ENCODE measurements around the gene KHDRBS2. TPM values are rescaled to one million over a fixed set of nuclear protein-coding genes. Genes with fewer than 3 reads are reported as not detected.

KHDRBS2 gene
- total RNA-seq, 1 donor from 2014 or later, result 6.9 TPM

DNA sequence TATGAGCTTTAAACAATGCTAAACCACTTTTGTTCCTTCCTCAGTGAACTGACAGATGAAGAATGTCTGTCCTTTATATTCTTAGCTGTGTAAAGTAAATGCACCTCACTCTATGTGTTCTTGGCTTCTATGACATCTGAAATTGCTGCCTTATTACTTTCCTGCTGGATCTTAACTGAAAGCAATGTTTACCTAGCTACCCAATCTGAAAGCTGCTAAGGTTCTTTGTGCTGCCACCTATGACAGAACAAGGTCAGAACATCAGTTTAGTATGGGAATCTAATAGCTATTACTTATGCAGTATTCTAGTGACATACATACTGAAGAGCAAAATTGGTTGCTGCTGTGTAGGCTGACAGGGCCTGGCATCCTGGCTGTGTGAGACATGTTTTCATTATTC is 444.1 kb downstream of the KHDRBS2 start:
- H3K9me3 Mint-ChIP-seq, result no peaks in the 10 kb centered on the region
- ChIA-PET CTCF (interaction anchor here (1.1 kb wide), 1 partner anchor 33 kb away, joined by 3 read pairs; no protein-coding TSS in a partner anchor), POLR2A (no interaction called here)
- H3K27ac Mint-ChIP-seq, result no peak overlapping the region
- H3K27me3 Mint-ChIP-seq, result no peaks in the 10 kb centered on the region
- ATAC-seq (ENCODE audit: low read depth) (no peak), DNase-seq (no peak)
- H3K36me3 Mint-ChIP-seq (ENCODE audit: low read depth), result no peaks in the 10 kb centered on the region
- intact Hi-C loops (cut with micrococcal nuclease), result no loop called here
- TF ChIP-seq, protein P1, sequence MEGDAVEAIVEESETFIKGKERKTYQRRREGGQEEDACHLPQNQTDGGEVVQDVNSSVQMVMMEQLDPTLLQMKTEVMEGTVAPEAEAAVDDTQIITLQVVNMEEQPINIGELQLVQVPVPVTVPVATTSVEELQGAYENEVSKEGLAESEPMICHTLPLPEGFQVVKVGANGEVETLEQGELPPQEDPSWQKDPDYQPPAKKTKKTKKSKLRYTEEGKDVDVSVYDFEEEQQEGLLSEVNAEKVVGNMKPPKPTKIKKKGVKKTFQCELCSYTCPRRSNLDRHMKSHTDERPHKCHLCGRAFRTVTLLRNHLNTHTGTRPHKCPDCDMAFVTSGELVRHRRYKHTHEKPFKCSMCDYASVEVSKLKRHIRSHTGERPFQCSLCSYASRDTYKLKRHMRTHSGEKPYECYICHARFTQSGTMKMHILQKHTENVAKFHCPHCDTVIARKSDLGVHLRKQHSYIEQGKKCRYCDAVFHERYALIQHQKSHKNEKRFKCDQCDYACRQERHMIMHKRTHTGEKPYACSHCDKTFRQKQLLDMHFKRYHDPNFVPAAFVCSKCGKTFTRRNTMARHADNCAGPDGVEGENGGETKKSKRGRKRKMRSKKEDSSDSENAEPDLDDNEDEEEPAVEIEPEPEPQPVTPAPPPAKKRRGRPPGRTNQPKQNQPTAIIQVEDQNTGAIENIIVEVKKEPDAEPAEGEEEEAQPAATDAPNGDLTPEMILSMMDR (IDR thresholded peaks at IDR 0.05), result no peak
- H3K4me3 Mint-ChIP-seq, result no peak overlapping the region
- H3K4me1 Mint-ChIP-seq, result no peaks in the 10 kb centered on the region

GRCh38 chr6:61835237-61835636 is 450.8 kb downstream of the KHDRBS2 start:
- Mint-ChIP-seq H3K36me3 (ENCODE audit: low read depth) (no peaks in the 10 kb centered on the region), H3K4me1 (no peaks in the 10 kb centered on the region), H3K9me3 (no peaks in the 10 kb centered on the region), H3K27me3 (no peaks in the 10 kb centered on the region), H3K27ac (no peak overlapping the region), H3K4me3 (no peak overlapping the region)
- ChIA-PET CTCF (no interaction called here), POLR2A (no interaction called here)
- intact Hi-C loops (cut with micrococcal nuclease), result no loop called here
- ATAC-seq (ENCODE audit: low read depth) (no peak), DNase-seq (no peak)
- TF ChIP-seq, protein P1 (IDR thresholded peaks at IDR 0.05), result no peak

DNA sequence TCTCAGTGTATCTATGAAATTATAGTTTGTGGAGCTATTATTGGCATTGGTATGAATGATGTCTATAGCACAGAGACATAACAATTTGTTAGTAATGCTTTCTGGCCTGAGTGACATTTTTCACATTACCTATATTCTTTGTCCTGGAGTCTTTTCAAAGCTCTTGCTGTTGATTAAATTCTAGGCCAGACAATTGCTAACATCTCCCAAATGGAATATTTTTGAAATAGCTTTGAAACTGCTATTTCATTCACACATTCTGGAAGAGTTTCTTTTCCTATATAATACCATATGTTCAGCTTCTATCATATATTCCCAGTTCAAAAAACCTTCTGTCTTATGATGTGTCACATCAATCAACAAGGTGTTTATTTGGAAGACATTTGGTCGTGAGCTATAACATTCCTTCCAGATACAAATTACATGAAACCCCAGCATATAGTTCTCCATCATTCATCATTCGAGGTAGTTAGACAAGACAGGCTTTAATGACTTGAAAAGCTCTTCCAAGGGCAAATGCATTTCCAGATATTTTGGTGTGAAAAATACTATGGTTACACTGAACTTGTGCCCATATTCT is 452.8 kb downstream of the KHDRBS2 start:
- intact Hi-C loops (cut with micrococcal nuclease), result no loop called here
- POLR2A ChIA-PET, result no interaction called here
- TF ChIP-seq, protein P1 (IDR thresholded peaks at IDR 0.05), result no peak
- Mint-ChIP-seq H3K4me1 (no peaks in the 10 kb centered on the region), H3K36me3 (ENCODE audit: low read depth) (no peaks in the 10 kb centered on the region), H3K27ac (no peak overlapping the region), H3K4me3 (no peak overlapping the region), H3K27me3 (no peaks in the 10 kb centered on the region), H3K9me3 (no peaks in the 10 kb centered on the region)
- DNase-seq, result no peak
- no peak for ATAC-seq (ENCODE audit: low read depth)
- CTCF ChIA-PET, result interaction anchor here (1.0 kb wide), 1 partner anchor 24 kb away, joined by 3 read pairs; no protein-coding TSS in a partner anchor

DNA sequence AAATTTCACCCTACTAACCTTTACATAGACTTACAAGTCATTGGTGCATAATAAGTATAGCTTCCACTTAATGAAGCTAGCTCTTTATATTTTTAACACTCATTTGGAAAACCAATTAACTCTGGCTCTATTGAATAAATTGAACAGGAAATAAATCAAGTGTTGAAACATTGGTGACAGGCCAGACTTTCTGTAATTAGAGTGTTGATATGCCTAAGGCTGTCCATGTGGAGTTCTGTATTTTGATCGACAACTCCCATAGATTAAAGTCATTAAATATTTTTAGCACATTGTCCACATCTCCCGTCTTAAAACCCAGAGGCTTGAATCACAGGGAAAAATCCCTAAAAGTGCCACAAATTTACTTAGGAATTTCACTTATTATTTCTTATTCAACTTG is 468.3 kb downstream of the KHDRBS2 start:
- ChIA-PET CTCF (no interaction called here), POLR2A (no interaction called here)
- TF ChIP-seq, protein P1 (IDR thresholded peaks at IDR 0.05), result no peak
- H3K27ac Mint-ChIP-seq, result no peak overlapping the region
- peaks cover 14% of the 10 kb centered on the region for H3K4me1 Mint-ChIP-seq
- H3K27me3 Mint-ChIP-seq, result no peaks in the 10 kb centered on the region
- no peaks in the 10 kb centered on the region for H3K36me3 Mint-ChIP-seq (ENCODE audit: low read depth)
- intact Hi-C loops (cut with micrococcal nuclease), result no loop called here
- H3K4me3 Mint-ChIP-seq, result no peak overlapping the region
- no peak for ATAC-seq (ENCODE audit: low read depth)
- no peaks in the 10 kb centered on the region for H3K9me3 Mint-ChIP-seq
- no peak for DNase-seq

GRCh38 chr6:61810047-61810446 is 476.0 kb downstream of the KHDRBS2 start:
- ChIA-PET POLR2A (no interaction called here), CTCF (interaction anchor here (0.8 to 1.9 kb wide), 8 partner anchors 23 to 1954 kb away, joined by 3 to 27 read pairs (median 6); no protein-coding TSS in a partner anchor)
- Mint-ChIP-seq H3K27me3 (no peaks in the 10 kb centered on the region), H3K9me3 (peaks cover 7% of the 10 kb centered on the region), H3K4me1 (no peaks in the 10 kb centered on the region), H3K4me3 (no peak overlapping the region), H3K27ac (no peak overlapping the region), H3K36me3 (ENCODE audit: low read depth) (peaks cover 4% of the 10 kb centered on the region)
- TF ChIP-seq, protein P1 (IDR thresholded peaks at IDR 0.05), result no peak
- ATAC-seq (ENCODE audit: low read depth), result no peak
- intact Hi-C loops (cut with micrococcal nuclease), result no loop called here
- no peak for DNase-seq
